ENCODE measurements around the gene RNF151.

Gene RNF151

DNA sequence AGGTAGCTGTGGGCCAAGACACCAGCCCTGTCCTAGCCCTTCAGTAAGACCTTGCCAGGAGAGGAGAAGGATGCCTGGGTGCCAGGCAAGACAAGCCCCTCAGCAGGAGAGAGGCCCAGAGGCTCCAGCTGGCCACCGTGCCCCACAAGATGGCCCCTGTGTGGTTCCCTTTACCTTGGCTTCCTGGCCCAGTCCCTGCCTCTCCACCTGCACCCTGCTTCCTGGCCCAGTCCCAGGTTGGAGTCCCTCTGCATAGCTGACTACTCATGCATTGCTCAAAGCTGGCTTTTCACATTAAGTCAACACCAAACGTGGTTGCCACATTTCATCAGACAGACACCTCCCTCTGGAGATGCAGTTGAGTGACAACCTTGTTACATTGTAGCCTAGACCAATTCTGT is 27.1 kb downstream of the RNF151 start:
- no peak for FAIRE-seq

- no peak for FAIRE-seq
Measured at GRCh38 chr16:1997494-1998359, 31.1 kb downstream of the RNF151 start.

DNA sequence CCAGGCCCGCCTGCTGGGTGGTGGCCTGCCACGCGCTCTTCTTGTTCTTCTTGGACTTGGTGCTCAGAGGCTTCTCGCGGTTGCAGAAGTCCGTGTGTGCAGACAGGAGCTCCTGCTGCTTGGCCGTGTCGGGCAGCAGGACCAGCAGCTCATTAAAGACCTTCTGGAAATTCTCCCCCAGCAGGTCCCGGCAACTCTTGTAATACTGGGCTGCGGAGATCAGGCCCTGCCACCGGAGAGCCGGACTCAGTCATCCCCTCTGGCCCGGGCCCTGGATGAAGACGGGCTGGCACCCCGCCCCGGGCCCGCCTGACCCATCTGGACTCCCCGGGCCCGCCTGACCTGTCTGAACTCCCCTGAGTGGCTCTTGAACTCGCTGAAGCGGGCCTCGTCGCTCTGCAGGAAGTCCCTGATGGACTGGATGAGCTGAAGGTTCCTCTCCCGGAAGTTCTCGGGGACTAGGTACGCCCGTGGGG is 31.7 kb downstream of the RNF151 start:
- FAIRE-seq, result no peak

- no peak for FAIRE-seq
Measured at GRCh38 chr16:1998852-1999801, 32.5 kb downstream of the RNF151 start.

DNA sequence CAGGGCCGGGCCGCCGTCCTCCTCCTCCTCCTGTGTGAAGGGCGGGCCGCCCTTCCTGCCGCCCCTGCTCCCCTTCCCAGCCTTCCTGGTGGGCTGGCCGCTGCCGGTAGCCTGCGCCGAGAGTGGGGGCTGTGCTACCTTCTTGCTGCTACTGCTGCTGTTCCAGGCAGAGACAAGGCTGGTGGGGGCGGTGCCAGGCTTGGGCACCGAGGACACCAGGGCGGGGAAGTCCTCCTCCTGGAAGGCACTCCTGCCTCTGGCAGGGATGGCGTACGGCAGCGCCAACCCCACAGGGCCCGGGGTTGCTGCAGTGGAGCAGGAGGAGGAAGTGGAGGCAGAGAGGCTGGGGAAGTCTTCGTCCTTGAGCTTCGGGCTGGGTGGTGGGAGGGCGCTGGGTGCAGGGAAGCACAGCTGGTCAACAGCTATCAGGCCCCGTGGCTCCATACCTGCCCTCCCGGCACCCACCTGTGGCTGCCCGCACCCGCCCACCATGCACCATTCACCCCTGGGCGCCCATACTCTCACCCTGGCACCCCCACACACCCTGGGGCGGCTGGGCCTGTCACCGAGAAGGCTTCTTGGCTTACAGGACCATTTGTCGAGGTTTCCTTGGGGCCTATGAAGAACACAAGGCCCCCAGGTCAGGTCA is 33.3 kb downstream of the RNF151 start:
- FAIRE-seq, result no peak

DNA sequence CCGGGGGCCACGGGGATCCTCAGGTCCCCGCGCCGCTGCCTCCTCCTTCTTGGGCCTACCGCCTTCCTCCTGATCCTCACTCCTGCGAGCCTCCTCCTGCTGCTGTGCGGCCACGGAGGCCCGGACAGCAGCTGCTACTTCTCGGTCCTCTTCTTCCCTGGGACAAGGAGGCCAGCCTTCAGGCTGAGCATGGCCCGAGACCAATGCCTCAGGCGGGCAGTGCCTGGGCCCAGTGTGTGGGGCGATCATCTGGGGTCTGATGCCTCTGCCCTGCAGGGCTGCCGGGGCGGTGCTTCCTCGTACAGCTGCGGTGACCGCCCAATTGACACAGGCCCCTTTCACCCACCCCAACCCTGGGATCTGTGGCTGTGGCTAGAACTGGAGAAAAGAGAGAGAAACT is 34.4 kb downstream of the RNF151 start:
- FAIRE-seq, result no peak

GRCh38 chr16:2001456-2002355 is 35.0 kb downstream of the RNF151 start:
- FAIRE-seq, result no peak

- no peak for FAIRE-seq
Measured at GRCh38 chr16:2002406-2003230, 36.0 kb downstream of the RNF151 start.

DNA sequence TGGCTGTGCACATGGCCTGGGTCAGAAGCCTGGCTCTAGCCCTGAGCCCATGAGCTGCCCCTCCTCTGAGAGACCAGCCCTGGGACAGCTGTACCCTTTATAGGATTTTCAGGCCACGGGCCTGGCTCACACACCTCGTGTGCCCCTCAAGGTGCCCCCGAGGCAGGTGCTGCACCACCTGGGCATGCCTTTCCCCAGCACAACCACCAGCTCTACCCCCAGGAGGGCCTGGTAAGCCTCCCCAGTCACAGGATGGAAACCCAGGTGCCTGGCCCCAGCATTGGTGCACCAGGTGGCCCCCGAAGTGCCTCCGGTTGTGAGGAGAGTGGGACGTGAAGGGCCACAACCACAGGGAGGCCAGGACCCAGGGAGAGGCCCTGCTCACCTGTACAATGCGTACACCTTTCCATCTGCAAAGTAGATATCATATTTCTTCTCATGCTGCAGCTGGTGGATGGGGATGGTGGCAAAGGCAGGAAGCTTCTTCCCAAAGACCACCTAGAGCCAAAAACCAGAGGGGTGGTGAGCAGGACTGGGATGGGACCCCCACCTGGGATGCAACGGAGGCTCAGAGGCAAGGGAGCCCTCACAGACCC is 36.7 kb downstream of the RNF151 start:
- FAIRE-seq, result no peak

DNA sequence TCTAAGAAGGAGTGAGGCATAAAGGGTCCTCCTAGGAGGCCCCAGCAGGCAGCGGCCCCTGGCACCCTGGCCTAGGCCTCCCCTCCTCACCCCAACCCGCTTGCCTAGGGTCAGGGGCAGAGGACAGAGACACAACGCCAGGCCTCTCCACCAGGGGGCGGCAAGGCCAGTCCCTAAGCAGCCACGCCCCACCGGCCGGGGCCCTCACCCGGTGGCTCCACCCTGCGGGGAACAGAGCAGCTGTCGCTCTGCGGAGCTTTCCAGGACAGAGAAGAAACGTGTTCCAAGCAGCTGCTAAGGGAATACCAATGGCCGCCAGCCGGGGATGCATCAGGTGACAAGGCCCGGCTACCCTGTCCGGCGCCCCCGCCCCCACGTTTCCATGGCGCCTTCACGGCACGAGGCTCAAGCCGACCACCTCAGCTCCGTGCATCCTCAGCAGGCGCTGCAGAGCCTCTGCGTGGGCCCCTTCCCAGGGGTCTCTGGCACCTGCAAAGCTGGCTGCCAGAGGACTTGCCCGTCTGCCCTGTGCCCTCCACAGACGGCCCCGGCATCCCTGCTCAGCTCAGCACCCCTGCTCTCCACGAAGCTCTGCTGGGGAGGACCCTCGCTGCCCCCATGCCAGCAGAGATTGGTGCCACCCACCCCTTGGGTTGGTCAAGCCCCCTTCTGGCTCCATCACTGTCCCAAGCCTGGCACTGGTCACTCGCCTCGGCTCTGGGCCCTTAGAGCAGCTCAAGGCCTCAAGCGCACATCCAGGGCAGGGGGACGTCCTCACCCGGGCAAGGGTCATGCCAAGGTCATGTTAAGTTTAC is 37.4 kb downstream of the RNF151 start:
- no peak for FAIRE-seq

- FAIRE-seq, result no peak
Measured at GRCh38 chr16:2004795-2005517, 38.3 kb downstream of the RNF151 start.

GRCh38 chr16:2005646-2006045 is 39.0 kb downstream of the RNF151 start:
- no peak for FAIRE-seq

- FAIRE-seq, result no peak
Measured at GRCh38 chr16:2006317-2006716, 39.7 kb downstream of the RNF151 start.

DNA sequence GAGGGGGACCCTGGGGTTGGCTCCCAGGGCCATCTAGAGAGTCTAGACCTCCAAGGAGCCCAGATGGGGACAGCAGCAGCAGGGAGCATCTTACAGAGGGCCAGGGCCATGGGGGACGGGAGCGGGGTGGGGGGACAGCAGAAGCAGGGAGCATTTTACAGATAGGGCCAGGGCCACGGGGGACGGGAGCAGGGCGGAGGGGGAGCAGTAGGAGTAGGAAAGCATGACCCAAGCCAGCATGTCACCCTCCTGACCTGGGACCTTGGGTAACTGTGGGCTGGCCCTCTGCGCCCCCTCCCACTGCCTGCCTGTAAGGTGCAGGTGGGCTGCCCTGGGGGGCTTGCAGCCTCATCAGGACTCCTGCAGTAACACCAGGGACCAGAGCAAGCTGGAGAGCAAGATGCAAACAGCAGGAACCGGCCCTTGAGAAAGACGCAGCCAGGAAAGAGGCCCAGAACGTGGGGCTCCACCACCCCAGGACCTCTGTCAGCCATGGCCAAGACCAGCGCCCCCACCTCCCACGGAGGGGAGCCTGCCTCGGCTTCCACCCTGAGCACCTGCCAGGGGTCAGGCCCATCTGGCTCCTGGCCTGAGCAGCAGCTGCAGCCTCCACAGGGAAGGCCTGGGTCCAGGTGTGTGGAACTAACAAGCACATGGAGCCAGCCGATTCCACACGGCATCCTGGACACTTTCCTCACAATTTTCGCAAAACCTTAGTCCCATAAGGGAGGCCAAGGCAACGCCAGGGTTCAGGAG is 40.6 kb downstream of the RNF151 start:
- no peak for FAIRE-seq

DNA sequence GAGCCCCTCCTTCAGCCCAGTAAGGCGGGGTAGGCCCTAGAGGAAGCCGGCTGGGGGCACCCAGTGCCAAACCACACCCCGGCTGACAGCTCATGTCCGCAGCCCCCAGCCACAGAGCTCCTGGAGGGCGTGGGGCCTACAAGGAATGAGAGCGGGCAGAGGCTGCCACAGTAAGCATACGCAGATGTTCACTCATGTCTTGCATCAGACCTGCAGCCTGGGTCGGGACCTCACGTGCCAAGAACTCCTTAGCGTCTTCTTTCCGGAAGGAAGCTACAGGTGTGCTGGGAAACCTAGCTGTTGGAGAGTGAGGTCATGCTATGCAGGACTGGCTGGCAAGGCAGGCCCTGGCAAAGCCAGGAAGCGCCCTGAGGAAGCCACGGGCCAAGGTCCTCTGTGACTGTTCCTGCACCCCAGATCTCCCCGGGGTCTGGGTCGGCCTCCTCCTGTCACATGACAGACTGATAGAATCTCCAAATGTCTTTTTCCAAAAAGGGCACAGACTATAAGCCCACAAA is 41.4 kb downstream of the RNF151 start:
- FAIRE-seq, result no peak

DNA sequence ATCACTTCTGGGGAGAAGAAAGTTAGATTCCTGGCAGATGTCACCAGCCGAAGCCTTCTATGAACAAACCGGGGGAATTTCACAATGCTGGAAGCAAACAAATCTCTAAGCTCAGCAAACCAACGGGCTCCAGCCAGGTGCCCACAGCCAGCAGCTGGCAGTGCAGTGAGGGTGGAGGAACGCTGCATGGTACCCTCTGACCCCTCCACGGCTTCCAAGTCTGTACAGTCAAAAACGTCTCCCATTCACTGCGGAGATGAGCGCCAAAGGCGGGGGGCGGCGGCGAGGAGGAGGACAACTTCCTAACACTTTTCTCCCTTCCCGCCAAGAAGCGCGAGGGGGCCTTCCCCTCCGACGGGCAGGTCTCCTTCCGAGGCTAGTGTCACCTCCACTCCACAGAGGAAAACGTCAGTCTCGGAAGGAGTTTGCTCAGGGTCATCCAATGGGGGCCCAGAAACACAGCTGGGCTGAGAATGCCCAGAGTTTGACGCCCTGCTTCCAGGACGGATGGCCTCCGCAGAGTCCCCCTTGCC is 42.0 kb downstream of the RNF151 start:
- FAIRE-seq, result no peak

DNA sequence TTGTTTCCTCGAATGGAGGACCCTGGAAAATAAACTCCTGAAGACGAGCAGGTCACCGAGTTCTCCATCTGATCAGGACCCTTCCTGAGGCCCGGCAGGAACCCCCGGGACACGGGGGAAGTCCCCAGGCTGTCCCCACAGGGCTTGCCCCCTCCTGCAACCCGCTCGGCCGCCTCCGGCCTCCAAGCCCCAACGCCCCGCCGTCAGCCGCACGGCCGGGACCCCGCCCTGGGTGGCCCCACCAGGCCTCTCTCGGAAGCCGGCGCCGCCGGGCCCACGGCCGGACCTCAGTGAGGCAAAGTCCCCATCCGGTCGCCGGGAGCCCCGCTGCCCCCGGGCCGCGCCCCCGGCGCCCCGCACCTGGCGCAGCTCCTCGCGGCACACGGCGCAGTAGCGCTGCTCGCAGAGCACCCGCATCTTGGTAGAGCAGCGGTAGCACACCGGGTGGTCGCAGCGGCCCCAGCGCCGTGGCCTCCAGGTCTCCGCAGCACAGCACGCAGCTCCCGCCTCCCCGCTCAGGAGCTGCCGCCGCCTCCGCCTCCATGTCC is 42.6 kb downstream of the RNF151 start:
- no peak for FAIRE-seq
